Measurements from ENCODE around the gene SELE.
"Not testable (repeated sequence)": the region's sequence is repeated elsewhere in the genome, so short reads cannot be mapped to it uniquely, and the experiment has no call there.

The SELE gene

GRCh38 chr1:169724168-169724567 is 9.7 kb downstream of the SELE start:
- H3K4me3 ChIP-seq (ENCODE audit: low read length), result no peak overlapping the region
- TF ChIP-seq, protein P1, sequence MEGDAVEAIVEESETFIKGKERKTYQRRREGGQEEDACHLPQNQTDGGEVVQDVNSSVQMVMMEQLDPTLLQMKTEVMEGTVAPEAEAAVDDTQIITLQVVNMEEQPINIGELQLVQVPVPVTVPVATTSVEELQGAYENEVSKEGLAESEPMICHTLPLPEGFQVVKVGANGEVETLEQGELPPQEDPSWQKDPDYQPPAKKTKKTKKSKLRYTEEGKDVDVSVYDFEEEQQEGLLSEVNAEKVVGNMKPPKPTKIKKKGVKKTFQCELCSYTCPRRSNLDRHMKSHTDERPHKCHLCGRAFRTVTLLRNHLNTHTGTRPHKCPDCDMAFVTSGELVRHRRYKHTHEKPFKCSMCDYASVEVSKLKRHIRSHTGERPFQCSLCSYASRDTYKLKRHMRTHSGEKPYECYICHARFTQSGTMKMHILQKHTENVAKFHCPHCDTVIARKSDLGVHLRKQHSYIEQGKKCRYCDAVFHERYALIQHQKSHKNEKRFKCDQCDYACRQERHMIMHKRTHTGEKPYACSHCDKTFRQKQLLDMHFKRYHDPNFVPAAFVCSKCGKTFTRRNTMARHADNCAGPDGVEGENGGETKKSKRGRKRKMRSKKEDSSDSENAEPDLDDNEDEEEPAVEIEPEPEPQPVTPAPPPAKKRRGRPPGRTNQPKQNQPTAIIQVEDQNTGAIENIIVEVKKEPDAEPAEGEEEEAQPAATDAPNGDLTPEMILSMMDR (conservative IDR thresholded peaks at IDR 0.05; ENCODE audit: low read depth, low read length), result no peak
- DNase-seq (ENCODE audit: low read depth), result no peak

- DNase-seq (ENCODE audit: low read depth), result no peak
These were observed 10.1 kb downstream of the SELE start for GRCh38 chr1:169723763-169724162.

GRCh38 chr1:169722779-169723178 is 11.1 kb downstream of the SELE start:
- DNase-seq (ENCODE audit: low read depth), result no peak
- TF ChIP-seq, protein P1 (conservative IDR thresholded peaks at IDR 0.05; ENCODE audit: low read depth, low read length), result no peak
- H3K4me3 ChIP-seq (ENCODE audit: low read length), result no peak overlapping the region

More at GRCh38 chr1:169723763-169724162, 10.1 kb downstream of the SELE start:
- no peak overlapping the region for H3K4me3 ChIP-seq (ENCODE audit: low read length)
- TF ChIP-seq, protein P1 (conservative IDR thresholded peaks at IDR 0.05; ENCODE audit: low read depth, low read length), result no peak

DNA sequence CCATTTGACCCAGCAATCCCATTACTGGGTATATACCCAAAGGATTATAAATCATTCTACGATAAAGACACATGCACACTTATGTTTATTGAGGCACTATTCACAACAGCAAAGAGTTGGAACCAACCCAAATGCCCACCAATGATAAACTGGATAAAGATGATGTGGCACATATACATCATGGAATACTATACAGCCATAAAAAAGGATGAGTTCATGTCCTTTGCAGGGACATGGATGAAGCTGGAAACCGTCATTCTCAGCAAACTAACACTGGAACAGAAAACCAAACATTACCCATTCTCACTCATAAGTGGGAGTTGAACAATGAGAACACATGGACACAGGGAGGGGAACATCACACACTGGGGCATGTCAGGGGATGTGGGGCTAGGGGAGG is 18.8 kb downstream of the SELE start:
- not testable (repeated sequence) for DNase-seq (ENCODE audit: low read depth)

DNA sequence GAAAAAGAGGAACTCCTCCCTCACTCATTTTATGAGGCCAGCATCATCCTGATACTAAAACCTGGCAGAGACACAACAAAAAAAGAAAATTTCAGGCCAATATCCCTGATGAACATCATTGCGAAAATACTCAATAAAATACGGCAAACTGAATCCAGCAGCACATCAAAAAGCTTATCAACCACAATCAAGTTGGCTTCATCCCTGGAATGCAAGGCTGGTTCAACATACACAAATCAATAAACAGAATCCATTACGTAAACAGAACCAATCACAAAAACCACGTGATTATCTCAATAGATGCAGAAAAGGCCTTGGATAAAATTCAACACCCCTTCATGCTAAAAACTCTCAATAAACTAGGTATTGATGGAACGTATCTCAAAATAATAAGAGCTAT is 20.8 kb downstream of the SELE start:
- DNase-seq (ENCODE audit: low read depth); H3K4me3 ChIP-seq (ENCODE audit: low read length): not testable (repeated sequence)

More for the DNA sequence above, 18.8 kb downstream of the SELE start:
- not testable (repeated sequence) for H3K4me3 ChIP-seq (ENCODE audit: low read length)

DNA sequence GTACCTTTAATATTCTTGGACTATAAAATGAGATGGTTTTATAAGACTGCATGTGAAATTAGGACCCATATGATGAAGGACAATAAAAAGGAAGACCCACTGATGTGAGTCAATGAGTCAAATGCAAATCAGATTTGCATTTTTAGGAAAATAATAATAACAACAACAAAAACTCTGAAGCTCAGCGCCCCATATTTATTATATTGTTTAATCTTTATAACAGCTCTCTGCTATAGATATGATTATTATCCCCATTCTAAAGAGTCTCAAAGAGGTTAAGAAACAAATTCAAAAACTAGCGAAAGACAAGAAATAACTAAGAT is 21.6 kb downstream of the SELE start:
- no peak for DNase-seq (ENCODE audit: low read depth)
- TF ChIP-seq, protein P1 (conservative IDR thresholded peaks at IDR 0.05; ENCODE audit: low read depth, low read length), result no peak
- no peak overlapping the region for H3K4me3 ChIP-seq (ENCODE audit: low read length)

- TF ChIP-seq, protein P1 (conservative IDR thresholded peaks at IDR 0.05; ENCODE audit: low read depth, low read length), result peak; percentile 93
- H3K4me3 ChIP-seq (ENCODE audit: low read length), result no peak within 1 kb of the TSS
- DNase-seq (ENCODE audit: low read depth), result peak; percentile 23
These were observed 22.2 kb downstream of the SELE start, which contains the start of gene SELL for GRCh38 chr1:169711469-169712308. TSS of gene SELL (minus strand) at chr1:169711620. CDS start at chr1:169711498, 122 bp downstream.

DNA sequence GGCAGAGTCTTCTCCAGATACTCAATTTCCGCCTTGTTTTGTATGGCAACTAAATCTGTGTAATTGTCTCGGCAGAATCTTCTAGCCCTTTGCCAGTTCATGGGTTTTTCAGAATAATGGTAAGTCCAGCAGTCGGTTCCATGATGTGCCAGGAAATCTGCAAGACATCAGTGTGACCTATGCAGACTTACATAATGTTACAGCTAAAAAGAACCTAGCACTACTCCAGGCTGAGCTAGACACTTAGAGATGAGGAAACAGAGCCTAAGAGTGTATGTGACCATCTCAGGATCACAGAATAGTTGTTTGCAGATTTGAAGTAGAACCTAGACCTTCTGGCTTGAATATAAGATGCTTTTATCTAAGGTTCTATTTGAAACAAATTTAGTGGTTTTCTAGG is 25.2 kb downstream of the SELE start:
- TF ChIP-seq, protein P1 (conservative IDR thresholded peaks at IDR 0.05; ENCODE audit: low read depth, low read length), result no peak
- no peak for DNase-seq (ENCODE audit: low read depth)
- no peak overlapping the region for H3K4me3 ChIP-seq (ENCODE audit: low read length)
